ENCODE results near the gene ZNF222.

DNA sequence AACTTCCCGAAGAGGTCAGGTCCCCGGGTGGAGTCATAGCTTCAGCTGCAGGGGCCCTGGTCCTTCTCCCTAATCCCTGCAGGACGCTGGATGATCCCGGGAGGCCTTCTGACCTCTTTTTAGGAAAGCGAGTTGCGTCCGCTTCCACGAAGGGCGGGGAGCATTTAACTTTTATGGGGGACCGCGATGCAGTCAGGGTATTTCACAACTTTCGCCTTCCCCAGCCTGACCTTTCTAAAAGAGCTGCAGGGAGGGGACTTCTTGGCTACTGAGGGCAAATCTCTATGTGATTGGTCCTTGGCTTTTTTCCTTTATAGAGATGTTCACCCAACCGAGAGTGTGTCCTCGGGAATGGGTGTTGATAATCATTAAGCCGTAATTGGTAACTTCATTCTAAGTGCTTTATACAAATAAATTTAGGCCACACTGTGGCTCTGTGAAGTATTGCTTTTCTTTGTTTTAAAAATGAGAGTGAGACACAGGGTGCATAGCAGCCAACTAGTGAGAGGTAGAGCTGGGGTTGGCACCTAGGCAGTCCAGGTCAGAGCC, 21.6 kb upstream of the ZNF222 start:
- TF ChIP-seq, protein P1, sequence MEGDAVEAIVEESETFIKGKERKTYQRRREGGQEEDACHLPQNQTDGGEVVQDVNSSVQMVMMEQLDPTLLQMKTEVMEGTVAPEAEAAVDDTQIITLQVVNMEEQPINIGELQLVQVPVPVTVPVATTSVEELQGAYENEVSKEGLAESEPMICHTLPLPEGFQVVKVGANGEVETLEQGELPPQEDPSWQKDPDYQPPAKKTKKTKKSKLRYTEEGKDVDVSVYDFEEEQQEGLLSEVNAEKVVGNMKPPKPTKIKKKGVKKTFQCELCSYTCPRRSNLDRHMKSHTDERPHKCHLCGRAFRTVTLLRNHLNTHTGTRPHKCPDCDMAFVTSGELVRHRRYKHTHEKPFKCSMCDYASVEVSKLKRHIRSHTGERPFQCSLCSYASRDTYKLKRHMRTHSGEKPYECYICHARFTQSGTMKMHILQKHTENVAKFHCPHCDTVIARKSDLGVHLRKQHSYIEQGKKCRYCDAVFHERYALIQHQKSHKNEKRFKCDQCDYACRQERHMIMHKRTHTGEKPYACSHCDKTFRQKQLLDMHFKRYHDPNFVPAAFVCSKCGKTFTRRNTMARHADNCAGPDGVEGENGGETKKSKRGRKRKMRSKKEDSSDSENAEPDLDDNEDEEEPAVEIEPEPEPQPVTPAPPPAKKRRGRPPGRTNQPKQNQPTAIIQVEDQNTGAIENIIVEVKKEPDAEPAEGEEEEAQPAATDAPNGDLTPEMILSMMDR (conservative IDR thresholded peaks at IDR 0.05; ENCODE audit: low read depth, low read length) = no peak
- TF ChIP-seq RAD21 (IDR thresholded peaks at IDR 0.05; ENCODE audit: low read length) = no peak
- no peak for TF ChIP-seq POLR2A (IDR thresholded peaks at IDR 0.05; ENCODE audit: low read depth, low read length)
- TF ChIP-seq, protein P2, sequence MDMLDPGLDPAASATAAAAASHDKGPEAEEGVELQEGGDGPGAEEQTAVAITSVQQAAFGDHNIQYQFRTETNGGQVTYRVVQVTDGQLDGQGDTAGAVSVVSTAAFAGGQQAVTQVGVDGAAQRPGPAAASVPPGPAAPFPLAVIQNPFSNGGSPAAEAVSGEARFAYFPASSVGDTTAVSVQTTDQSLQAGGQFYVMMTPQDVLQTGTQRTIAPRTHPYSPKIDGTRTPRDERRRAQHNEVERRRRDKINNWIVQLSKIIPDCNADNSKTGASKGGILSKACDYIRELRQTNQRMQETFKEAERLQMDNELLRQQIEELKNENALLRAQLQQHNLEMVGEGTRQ (IDR thresholded peaks at IDR 0.05; ENCODE audit: low read depth, low read length) = no peak
- no peak for TF ChIP-seq BHLHE40 (IDR thresholded peaks at IDR 0.05; ENCODE audit: low read depth, low read length)
- TF ChIP-seq RFX5 (IDR thresholded peaks at IDR 0.05; ENCODE audit: low read depth, low read length) = no peak
- no peak for TF ChIP-seq RCOR1 (IDR thresholded peaks at IDR 0.05; ENCODE audit: insufficient replicate concordance, low read length)
- TF ChIP-seq MXI1 (IDR thresholded peaks at IDR 0.05; ENCODE audit: borderline replicate concordance, low read depth, low read length) = no peak
- TF ChIP-seq MAZ (IDR thresholded peaks at IDR 0.05; ENCODE audit: borderline replicate concordance, low read depth, low read length) = no peak
- TF ChIP-seq FOS (IDR thresholded peaks at IDR 0.05; ENCODE audit: low read depth, low read length) = no peak
- TF ChIP-seq CHD1 (IDR thresholded peaks at IDR 0.05; ENCODE audit: low read depth, low read length) = no peak
- TF ChIP-seq, protein P3, sequence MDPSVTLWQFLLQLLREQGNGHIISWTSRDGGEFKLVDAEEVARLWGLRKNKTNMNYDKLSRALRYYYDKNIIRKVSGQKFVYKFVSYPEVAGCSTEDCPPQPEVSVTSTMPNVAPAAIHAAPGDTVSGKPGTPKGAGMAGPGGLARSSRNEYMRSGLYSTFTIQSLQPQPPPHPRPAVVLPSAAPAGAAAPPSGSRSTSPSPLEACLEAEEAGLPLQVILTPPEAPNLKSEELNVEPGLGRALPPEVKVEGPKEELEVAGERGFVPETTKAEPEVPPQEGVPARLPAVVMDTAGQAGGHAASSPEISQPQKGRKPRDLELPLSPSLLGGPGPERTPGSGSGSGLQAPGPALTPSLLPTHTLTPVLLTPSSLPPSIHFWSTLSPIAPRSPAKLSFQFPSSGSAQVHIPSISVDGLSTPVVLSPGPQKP (IDR thresholded peaks at IDR 0.05; ENCODE audit: borderline replicate concordance, low read depth, low read length) = no peak
- TF ChIP-seq MAFK (IDR thresholded peaks at IDR 0.05; ENCODE audit: low read depth, low read length) = no peak
